Stimulated activated naive CD4-positive, alpha-beta T cell (primary cell): ENCODE measurements around the gene C22orf42.
"Not testable (repeated sequence)": the region's sequence is repeated elsewhere in the genome, so short reads cannot be mapped to it uniquely, and the experiment has no call there.

Experiments
- DNase-seq, 6 experiments: peaks; one replicate each; lab custom pipeline; 2025; lab: John Stamatoyannopoulos, UW

The C22orf42 gene

DNA sequence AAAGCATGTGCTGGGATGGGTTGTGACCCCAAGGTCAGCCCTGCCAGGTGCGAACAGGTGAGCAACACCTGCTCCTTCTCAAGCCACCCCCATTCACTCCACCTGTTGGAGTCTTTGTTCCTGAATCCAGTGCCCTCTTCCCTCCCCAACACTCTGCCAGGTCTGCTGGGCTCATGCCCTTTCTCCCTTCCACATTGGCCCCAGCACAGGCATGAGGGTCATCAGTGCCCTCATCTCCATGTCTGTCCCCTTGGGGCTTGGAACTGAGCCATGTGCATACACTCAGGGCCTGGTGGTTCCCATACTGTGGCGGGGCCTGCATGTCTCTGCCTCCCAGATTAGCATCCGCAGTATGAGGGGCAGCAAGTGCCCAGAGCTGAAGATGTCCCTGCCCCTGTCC lies 26.7 kb upstream of the C22orf42 start:
- no peak for DNase-seq

DNA sequence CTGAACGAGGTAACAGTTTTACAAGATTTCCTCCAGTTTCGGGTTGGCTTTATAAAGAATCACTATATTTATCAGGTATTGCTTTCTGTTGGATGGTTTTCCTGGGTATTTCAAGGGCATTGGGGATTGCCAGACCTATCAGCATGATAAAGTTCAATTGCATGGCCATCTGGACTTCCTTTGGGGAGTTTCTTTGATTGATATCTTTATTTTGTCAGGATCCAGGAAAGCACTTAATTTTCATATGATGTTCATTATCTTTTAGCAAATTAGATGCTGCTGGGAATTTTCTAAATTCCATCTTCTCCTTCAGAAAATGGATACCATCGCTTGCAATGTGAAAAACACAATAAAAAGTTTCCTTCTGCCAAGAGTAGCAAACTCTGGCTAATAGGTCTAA lies 24.5 kb upstream of the C22orf42 start:
- DNase-seq = no peak

GRCh38 chr22:32181043-32181442 lies 21.9 kb upstream of the C22orf42 start:
- DNase-seq = no peak

- no peak for DNase-seq
Observed at GRCh38 chr22:32177221-32177765, 18.2 kb upstream of the C22orf42 start.

GRCh38 chr22:32175683-32176644 lies 16.9 kb upstream of the C22orf42 start:
- no peak for DNase-seq

- no peak for DNase-seq
Observed at GRCh38 chr22:32175115-32175514, 16.0 kb upstream of the C22orf42 start.

GRCh38 chr22:32165681-32166080 lies 6.6 kb upstream of the C22orf42 start:
- no peak for DNase-seq

- no peak for DNase-seq
Observed at GRCh38 chr22:32164075-32164860, 5.2 kb upstream of the C22orf42 start.

DNA sequence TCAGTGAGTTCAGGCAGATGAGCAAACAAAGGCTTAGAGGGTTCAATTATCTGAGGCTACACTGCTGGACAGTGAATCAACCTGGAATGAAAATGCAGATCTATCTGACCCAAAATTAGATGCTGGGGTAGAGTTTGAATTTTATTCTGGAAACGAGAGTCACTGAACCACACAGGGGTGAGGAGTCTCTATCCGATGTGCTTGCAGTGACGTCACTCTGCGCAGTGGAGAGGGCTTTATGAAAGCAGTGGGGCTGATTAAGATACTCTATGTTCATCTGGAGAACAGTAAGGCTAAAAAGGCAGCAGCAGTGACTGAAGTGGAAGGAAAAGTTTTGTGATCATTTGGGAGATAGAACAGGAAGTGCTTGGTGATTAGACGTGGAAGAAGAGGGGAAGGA lies 1.3 kb upstream of the C22orf42 start:
- not testable (repeated sequence) for DNase-seq

DNA sequence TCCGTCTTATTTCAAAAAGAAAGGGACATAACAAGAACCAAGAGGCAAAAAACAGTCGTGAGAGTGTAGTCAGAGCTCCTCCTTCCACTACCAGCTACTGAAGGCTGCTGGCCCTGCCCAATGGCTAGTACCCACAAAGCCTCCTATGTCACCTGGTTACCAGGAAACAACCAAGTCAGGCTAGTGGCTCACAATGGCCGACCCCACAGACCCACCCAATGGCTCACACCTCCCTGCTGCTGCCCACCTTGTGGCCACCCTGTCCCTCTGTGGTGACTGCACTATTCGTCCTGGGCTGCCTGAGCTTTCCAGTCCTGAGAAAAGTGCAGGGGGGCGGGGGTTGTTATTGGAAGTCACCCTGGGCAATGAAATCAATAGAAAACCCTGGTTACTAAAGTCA lies 1.5 kb downstream of the C22orf42 start:
- DNase-seq = not testable (repeated sequence)

DNA sequence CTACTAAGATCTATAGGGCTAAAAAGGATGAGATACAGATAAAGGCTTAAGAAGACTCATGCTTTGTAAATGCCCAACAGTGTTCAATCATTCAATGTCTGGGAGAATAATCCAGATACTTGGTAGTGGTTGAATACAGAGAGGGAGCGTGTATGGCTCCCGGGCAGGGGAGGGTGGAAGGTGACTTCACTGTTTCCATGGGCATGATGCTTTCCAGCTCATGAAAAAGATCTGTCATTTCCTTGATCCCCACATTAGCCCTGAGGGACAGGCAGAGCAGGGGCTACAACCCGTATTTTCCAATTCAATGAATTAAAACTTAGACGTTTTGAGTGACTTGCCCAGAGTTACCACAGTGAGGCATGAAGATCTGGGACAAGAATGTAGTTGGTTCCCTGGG lies 4.4 kb downstream of the C22orf42 start:
- not testable (repeated sequence) for DNase-seq

GRCh38 chr22:32151641-32152040 lies 7.5 kb downstream of the C22orf42 start:
- not testable (repeated sequence) for DNase-seq

DNA sequence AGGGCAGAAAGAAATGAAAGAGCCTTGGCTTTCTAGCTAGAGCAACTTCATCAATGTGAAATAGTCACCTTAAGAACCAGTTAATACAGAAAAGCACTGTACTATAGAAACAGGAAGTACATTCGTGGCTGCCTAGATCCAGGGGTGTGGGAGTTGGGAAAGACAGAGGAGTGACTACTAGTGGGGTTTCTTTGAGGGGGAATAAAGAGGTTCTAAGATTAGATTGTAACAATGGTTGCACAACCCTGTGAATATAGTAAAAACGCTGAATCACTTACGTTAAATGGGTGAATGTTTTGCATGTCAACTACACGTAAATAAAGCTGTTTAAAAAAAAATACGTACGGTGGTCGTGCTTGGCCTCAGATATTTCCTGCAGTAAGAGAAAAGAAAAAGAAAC lies 8.5 kb downstream of the C22orf42 start:
- not testable (repeated sequence) for DNase-seq

GRCh38 chr22:32148372-32148771 lies 10.7 kb downstream of the C22orf42 start:
- not testable (repeated sequence) for DNase-seq

- DNase-seq = not testable (repeated sequence)
Observed at GRCh38 chr22:32147128-32147527, 12.0 kb downstream of the C22orf42 start.

GRCh38 chr22:32144496-32145274 lies 14.4 kb downstream of the C22orf42 start:
- peak in 3 of 6 experiments; percentile 12 to 35 (median 35) for DNase-seq

DNA sequence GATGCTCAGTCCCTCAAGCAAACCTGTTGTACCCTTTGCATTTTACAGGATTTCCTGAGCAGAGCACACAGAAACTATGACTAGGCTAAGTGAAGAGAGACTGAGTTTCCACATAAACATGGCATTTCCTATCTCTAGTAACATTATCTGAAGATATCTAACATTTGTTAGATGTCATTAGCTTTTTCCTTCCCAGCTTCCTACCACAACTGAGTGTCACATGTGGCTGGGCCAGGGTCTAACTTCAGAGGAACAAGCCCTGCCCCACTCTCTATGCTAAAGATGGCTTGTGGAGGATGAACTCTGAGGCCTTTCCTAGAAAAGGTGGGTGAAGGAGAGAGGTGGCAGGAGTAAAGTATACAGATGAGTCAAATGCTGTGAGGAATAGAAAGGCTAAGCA lies 16.5 kb downstream of the C22orf42 start:
- DNase-seq = no peak

GRCh38 chr22:32140688-32141087 lies 18.4 kb downstream of the C22orf42 start:
- peak in 1 of 6 experiments; percentile 18 for DNase-seq

GRCh38 chr22:32138576-32138975 lies 20.5 kb downstream of the C22orf42 start:
- not testable (repeated sequence) for DNase-seq

DNA sequence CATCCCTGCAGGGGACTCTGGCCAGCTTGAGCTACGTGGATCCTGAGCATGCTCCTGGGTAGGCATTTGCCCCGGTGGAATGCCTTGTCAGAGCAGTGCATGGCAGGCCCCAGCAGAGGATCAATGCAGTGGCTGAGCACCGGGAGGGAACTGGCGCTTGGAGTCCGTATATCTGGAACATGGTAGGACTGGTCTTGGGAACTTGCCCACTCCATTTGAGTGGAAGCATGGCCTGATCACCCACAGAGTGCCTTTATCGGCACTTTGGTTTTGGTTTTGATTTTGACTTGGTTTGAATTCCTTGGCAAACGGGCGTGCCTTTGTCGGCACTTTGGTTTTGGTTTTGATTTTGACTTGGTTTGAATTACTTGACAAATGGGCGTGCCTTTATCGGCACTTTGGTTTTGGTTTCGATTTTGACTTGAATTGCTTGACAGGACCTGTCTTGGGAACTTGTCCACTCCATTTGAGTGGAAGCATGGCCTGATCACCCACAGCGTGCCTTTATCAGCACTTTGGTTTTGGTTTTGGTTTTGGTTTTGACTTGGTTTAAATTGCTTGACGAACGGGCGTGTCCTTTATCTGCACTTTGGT lies 21.3 kb downstream of the C22orf42 start:
- peak; percentile 8 to 73 (median 64) for DNase-seq

- DNase-seq = not testable (repeated sequence)
Observed at GRCh38 chr22:32136881-32137280, 22.2 kb downstream of the C22orf42 start.
